ENCODE data around the gene HPX.

DNA sequence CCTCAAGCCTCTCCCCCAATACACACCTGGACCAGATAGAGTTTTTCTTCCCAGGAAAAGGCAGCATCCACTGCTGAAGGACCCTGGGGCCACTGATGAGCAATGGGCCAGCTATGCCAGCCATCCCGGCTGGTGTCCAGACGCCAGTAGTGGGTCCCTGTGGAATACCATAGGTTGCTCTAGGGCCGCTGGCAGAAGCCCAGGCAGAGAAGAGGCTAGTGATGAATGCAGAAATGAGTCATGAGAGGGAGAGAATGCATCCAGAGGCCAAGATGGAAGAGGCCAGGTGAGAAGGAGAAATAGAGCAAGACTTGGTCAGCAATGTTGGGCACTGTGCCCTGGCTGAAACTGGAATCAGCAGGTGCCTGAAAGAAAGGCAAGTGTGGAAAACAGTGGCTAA lies 8.9 kb downstream of the HPX start:
- TF ChIP-seq GATA3 (IDR thresholded peaks at IDR 0.05; ENCODE audit: low read depth, low read length) = no peak
- no peak for TF ChIP-seq GATA2 (IDR thresholded peaks at IDR 0.05; ENCODE audit: low read depth, low read length)
